ENCODE results near the gene BMP10. TPM values are rescaled to one million over a fixed set of nuclear protein-coding genes. Genes with fewer than 3 reads are reported as not detected.

The BMP10 gene
- total and polyA plus RNA-seq, 2 of the 13 experiments (the other 11 are each of a cell fraction or from before 2014, with no cell fraction given), result not detected

- TF ChIP-seq ZNF207 (IDR thresholded peaks at IDR 0.05; ENCODE audit: borderline replicate concordance) (no peak), NFYC (CRISPR knock-in tag; IDR thresholded peaks at IDR 0.05) (no peak)
Observed at GRCh38 chr2:68827666-68828065, 43.5 kb downstream of the BMP10 start (continued).

- BruUV-seq (replicated peaks), result no TSS peak
- DNase-seq (ENCODE audit: low spot score), result no peak
- H3K9ac ChIP-seq (ENCODE audit: insufficient read depth, low read depth, low read length), result no peak overlapping the region
- no peak overlapping the region for H3K4me3 ChIP-seq (replicated peaks in 1 of 3; ENCODE audit: insufficient read depth in 1 of 3, low read depth in 2 of 3, low read length in 3 of 3)
- TF ChIP-seq GZF1 (CRISPR knock-in tag; IDR thresholded peaks at IDR 0.05), result no peak
- no peak for TF ChIP-seq ZNF619 (CRISPR knock-in tag; IDR thresholded peaks at IDR 0.05)
- TF ChIP-seq HBP1 (CRISPR knock-in tag; IDR thresholded peaks at IDR 0.05; ENCODE audit: low read depth), result no peak
- TF ChIP-seq ELF4 (CRISPR knock-in tag; IDR thresholded peaks at IDR 0.05; ENCODE audit: borderline replicate concordance), result no peak
- TF ChIP-seq MAX (IDR thresholded peaks at IDR 0.05), result no peak
- TF ChIP-seq MXD3 (CRISPR knock-in tag; IDR thresholded peaks at IDR 0.05), result no peak
- TF ChIP-seq NFYC (CRISPR knock-in tag; IDR thresholded peaks at IDR 0.05), result no peak
- no peak for TF ChIP-seq ZBTB26 (CRISPR knock-in tag; IDR thresholded peaks at IDR 0.05; ENCODE audit: borderline replicate concordance)
- TF ChIP-seq STAG1 (CRISPR knock-in tag; IDR thresholded peaks at IDR 0.05), result no peak
- no peak for TF ChIP-seq YEATS4 (CRISPR knock-in tag; IDR thresholded peaks at IDR 0.05; ENCODE audit: borderline replicate concordance)
- no peak for TF ChIP-seq ZNF720 (CRISPR knock-in tag; IDR thresholded peaks at IDR 0.05)
- TF ChIP-seq ZNF292 (CRISPR knock-in tag; IDR thresholded peaks at IDR 0.05; ENCODE audit: borderline replicate concordance, low read depth), result no peak
- no peak for TF ChIP-seq PRMT3 (CRISPR knock-in tag; IDR thresholded peaks at IDR 0.05; ENCODE audit: borderline replicate concordance, low read depth)
- TF ChIP-seq RFXAP (CRISPR knock-in tag; IDR thresholded peaks at IDR 0.05; ENCODE audit: borderline replicate concordance), result no peak
- no peak for TF ChIP-seq DR1 (CRISPR knock-in tag; IDR thresholded peaks at IDR 0.05)
- no peak for TF ChIP-seq UBTF (CRISPR knock-in tag; IDR thresholded peaks at IDR 0.05)
- no peak for TF ChIP-seq ZNF724P (CRISPR knock-in tag; IDR thresholded peaks at IDR 0.05; ENCODE audit: borderline replicate concordance)
- TF ChIP-seq PAF1 (CRISPR knock-in tag; IDR thresholded peaks at IDR 0.05), result no peak
- ATAC-seq, result no peak
- no peak overlapping the region for H3K27ac ChIP-seq (ENCODE audit: extremely low read length, insufficient read depth, low read length)
- H3K9me3 ChIP-seq (ENCODE audit: low read length), result no peaks in the 10 kb centered on the region
- no peaks in the 10 kb centered on the region for H3K36me3 ChIP-seq (replicated peaks in 1 of 2; ENCODE audit: control insufficient read depth in 1 of 2, insufficient read depth in 2 of 2, low read length in 2 of 2)
- no peaks in the 10 kb centered on the region for H4K20me1 ChIP-seq (ENCODE audit: insufficient read depth, low read length)
- ChIA-PET POLR2A (no interaction called here), CTCF (ENCODE audit: low intra/inter-chr PET ratio, low total read pairs) (no interaction called here)
- no peak overlapping the region for H2AFZ ChIP-seq (ENCODE audit: low read length)
- FAIRE-seq, result no peak
- intact Hi-C loops (cut with micrococcal nuclease; ENCODE audit: unreplicated experiment), result no loop called here
- peaks cover 9% of the 10 kb centered on the region; the same call in 1 of the 2 replicates for H3K4me1 ChIP-seq (ENCODE audit: insufficient read depth, low read length)
- H3K79me2 ChIP-seq (ENCODE audit: insufficient read depth, low read length), result no peaks in the 10 kb centered on the region
- in situ Hi-C loops (cut with HindIII; ENCODE audit: extremely low pct_ligation_motif_present, low pct_unique_long_range_greater_than_20kb), result no loop called here
- H3K4me2 ChIP-seq (ENCODE audit: low read depth, low read length), result no peak overlapping the region
- peaks cover 0 to 26% of the 10 kb centered on the region in 2 experiments; a peak in 2 of 5 replicates for H3K27me3 ChIP-seq (ENCODE audit: control insufficient read depth in 1 of 2, insufficient read depth in 2 of 2, low read length in 2 of 2)
- WGBS (ENCODE audit: low lambda C conversion rate), result 52% methylated on average over 5 of the region's 5 CpGs
Observed at GRCh38 chr2:68825866-68826265, 45.3 kb downstream of the BMP10 start.

All from HepG2 (cell line).